Measurements from ENCODE around the gene ADTRP.
"Not testable (repeated sequence)": the region's sequence is repeated elsewhere in the genome, so short reads cannot be mapped to it uniquely, and the experiment has no call there.

ADTRP gene

GRCh38 chr6:11804135-11804534, 25.5 kb upstream of the ADTRP start:
- TF ChIP-seq CTCF (conservative IDR thresholded peaks at IDR 0.05), result no peak
- no peak for TF ChIP-seq ZFX (IDR thresholded peaks at IDR 0.05)

GRCh38 chr6:11803591-11803971, 25.0 kb upstream of the ADTRP start:
- TF ChIP-seq ZFX (IDR thresholded peaks at IDR 0.05) (no peak), CTCF (conservative IDR thresholded peaks at IDR 0.05) (no peak)
- H3K27ac ChIP-seq, result no peak overlapping the region

More at GRCh38 chr6:11804135-11804534, 25.5 kb upstream of the ADTRP start:
- H3K27ac ChIP-seq, result no peak overlapping the region

GRCh38 chr6:11802886-11803590, 24.4 kb upstream of the ADTRP start:
- no peak for TF ChIP-seq CTCF (conservative IDR thresholded peaks at IDR 0.05)
- no peak for TF ChIP-seq ZFX (IDR thresholded peaks at IDR 0.05)
- H3K27ac ChIP-seq, result no peak overlapping the region

- not testable (repeated sequence) for H3K27ac ChIP-seq
Measured at GRCh38 chr6:11800531-11800930, 21.9 kb upstream of the ADTRP start.

- H3K27ac ChIP-seq, result no peak overlapping the region
- no peak for TF ChIP-seq CTCF (conservative IDR thresholded peaks at IDR 0.05)
- TF ChIP-seq ZFX (IDR thresholded peaks at IDR 0.05), result no peak
Measured at GRCh38 chr6:11798538-11798937, 19.9 kb upstream of the ADTRP start.

GRCh38 chr6:11798096-11798495, 19.5 kb upstream of the ADTRP start:
- TF ChIP-seq ZFX (IDR thresholded peaks at IDR 0.05), result no peak
- no peak for TF ChIP-seq CTCF (conservative IDR thresholded peaks at IDR 0.05)
- no peak overlapping the region for H3K27ac ChIP-seq

- TF ChIP-seq CTCF (conservative IDR thresholded peaks at IDR 0.05) (no peak), ZFX (IDR thresholded peaks at IDR 0.05) (no peak)
Measured at GRCh38 chr6:11796829-11797228, 18.2 kb upstream of the ADTRP start.

GRCh38 chr6:11795403-11795802, 16.8 kb upstream of the ADTRP start:
- TF ChIP-seq ZFX (IDR thresholded peaks at IDR 0.05), result no peak
- TF ChIP-seq CTCF (conservative IDR thresholded peaks at IDR 0.05), result no peak
- H3K27ac ChIP-seq, result no peak overlapping the region

More at GRCh38 chr6:11796829-11797228, 18.2 kb upstream of the ADTRP start:
- H3K27ac ChIP-seq, result no peak overlapping the region
